K562 (cell line): Measurements from ENCODE around the gene RPRD1B.
"Not testable (repeated sequence)": the region's sequence is repeated elsewhere in the genome, so short reads cannot be mapped to it uniquely, and the experiment has no call there.

ENCODE experiments used
- ATF6 ChIP-seq: sonication (generic); formaldehyde crosslinking; IDR thresholded peaks from 2 replicates; pipeline ENCODE4 v1.4.0; 2020; ENCODE audit warnings: mild to moderate bottlenecking, missing genetic modification reagents
- CTBP1 ChIP-seq: fragments of 450-650 bp; IDR thresholded peaks from 2 replicates; pipeline ENCODE4 v1.6.1; 2016; ENCODE audit warnings: borderline replicate concordance
- CTCF ChIP-seq, 3 experiments: IDR thresholded peaks in 2 of 3; conservative IDR thresholded peaks in 1 of 3; 2 replicates each; pipeline ENCODE4 v1.5.1; 2011 to 2012; ENCODE audit warnings: low read length in 3 of 3, mild to moderate bottlenecking in 3 of 3, control low read depth in 2 of 3, improper control_type of control experiment in 1 of 3, inconsistent platforms in 1 of 3, low read depth in 1 of 3, mixed read lengths in 1 of 3, moderate library complexity in 1 of 3; ENCODE audit not compliant: insufficient read depth in 2 of 3
- EGR1 ChIP-seq: fragments of 450-650 bp; conservative IDR thresholded peaks from 2 replicates; pipeline ENCODE4 v1.6.1; 2017; ENCODE audit warnings: mild to moderate bottlenecking
- JUND ChIP-seq, 2 experiments: IDR thresholded peaks; 2 replicates in 1 of 2; 3 replicates in 1 of 2; pipeline ENCODE4 v1.6.1; 2011; ENCODE audit warnings: borderline replicate concordance in 2 of 2, low read depth in 2 of 2, low read length in 2 of 2, improper control_type of control experiment in 1 of 2, missing biosample characterization in 1 of 2, missing genetic modification characterization in 1 of 2, missing genetic modification reagents in 1 of 2
- PKNOX1 ChIP-seq: fragments of 450-650 bp; IDR thresholded peaks from 2 replicates; pipeline ENCODE4 v1.6.1; 2016
- POLR2A ChIP-seq: fragments of 450-650 bp; conservative IDR thresholded peaks from 2 replicates; pipeline ENCODE4 v1.6.1; 2016
- SP1 ChIP-seq: sonication (generic); formaldehyde crosslinking; IDR thresholded peaks from 2 replicates; pipeline ENCODE4 v1.8.1; 2022; ENCODE audit warnings: mild to moderate bottlenecking, missing genetic modification reagents
- TAF1 ChIP-seq: IDR thresholded peaks from 2 replicates; pipeline ENCODE4 v1.6.1; 2011; ENCODE audit warnings: mild to moderate bottlenecking, low read length, moderate library complexity; ENCODE audit not compliant: insufficient read depth, control insufficient read depth, severe bottlenecking; ENCODE audit errors: extremely low read depth
- TCF7L2 ChIP-seq: fragments of 150-350 bp; IDR thresholded peaks from 2 replicates; pipeline ENCODE4 v1.6.1; 2016; ENCODE audit warnings: low read depth, mild to moderate bottlenecking, low read length, moderate library complexity
- TCFL5 ChIP-seq: fragments of 250-450 bp; sonication (Bioruptor Pico); conservative IDR thresholded peaks from 2 replicates; pipeline ENCODE4 v1.6.1; 2021; ENCODE audit warnings: mild to moderate bottlenecking, moderate library complexity, matching md5 sums
- ZNF347 ChIP-seq: fragments of 450-650 bp; formaldehyde crosslinking; IDR thresholded peaks from 2 replicates; pipeline ENCODE4 v1.4.0; 2020; ENCODE audit warnings: low read depth, mild to moderate bottlenecking, moderate library complexity
- ZNF41 ChIP-seq: fragments of 250-450 bp; sonication (Bioruptor Pico); conservative IDR thresholded peaks from 2 replicates; pipeline ENCODE4 v1.4.0; 2020; ENCODE audit warnings: mild to moderate bottlenecking

GRCh38 chr20:38009416-38009815, 24.1 kb upstream of the RPRD1B start:
- not testable (repeated sequence) for TF ChIP-seq TCFL5; POLR2A; SP1 (CRISPR knock-in tag); ZNF41 (CRISPR knock-in tag); CTCF (IDR thresholded peaks at IDR 0.05 in 2 of 3, conservative IDR thresholded peaks at IDR 0.05 in 1 of 3; ENCODE audit: insufficient read depth in 2 of 3, low read depth in 1 of 3, low read length in 3 of 3); ATF6 (CRISPR knock-in tag); PKNOX1; TCF7L2; TAF1; ZNF347 (CRISPR knock-in tag); CTBP1; EGR1; JUND (IDR thresholded peaks at IDR 0.05; ENCODE audit: borderline replicate concordance, low read depth, low read length); JUND (tag; IDR thresholded peaks at IDR 0.05; ENCODE audit: borderline replicate concordance, low read depth, low read length)
